MM.1S (cell line): Measurements from ENCODE around the gene SYNDIG1.

Experiments
- DNase-seq: peaks from one replicate; pipeline ENCODE4 v3.0.0-alpha.2; 2015
- H2AFZ ChIP-seq: fragments of 300-600 bp; sonication (generic); 2 replicates; pipeline ENCODE4 v1.6.0; 2016; ENCODE audit warnings: antibody characterized with exemption, low read length
- H3F3A ChIP-seq: fragments of 300-600 bp; sonication (generic); 2 replicates; pipeline ENCODE4 v1.6.1; 2016; ENCODE audit warnings: mild to moderate bottlenecking, antibody characterized with exemption, low read length, moderate library complexity, mixed read lengths; ENCODE audit not compliant: insufficient read depth
- H3K27ac ChIP-seq: fragments of 300-600 bp; sonication (generic); 2 replicates; pipeline ENCODE4 v1.5.1; 2016; ENCODE audit warnings: mild to moderate bottlenecking, low read length
- H3K27me3 ChIP-seq: fragments of 300-600 bp; sonication (generic); replicated peaks from 2 replicates; pipeline ENCODE4 v1.6.0; 2016; ENCODE audit warnings: low read length; ENCODE audit not compliant: insufficient read depth
- H3K36me3 ChIP-seq: fragments of 300-600 bp; sonication (generic); replicated peaks from 2 replicates; pipeline ENCODE4 v1.6.1; 2016; ENCODE audit warnings: mild to moderate bottlenecking, low read length, mixed read lengths; ENCODE audit not compliant: insufficient read depth
- H3K4me1 ChIP-seq: fragments of 300-600 bp; sonication (generic); 2 replicates; pipeline ENCODE4 v1.6.1; 2016; ENCODE audit warnings: low read length, mixed read lengths
- H3K4me2 ChIP-seq: fragments of 300-600 bp; sonication (generic); 2 replicates; pipeline ENCODE4 v1.6.0; 2016; ENCODE audit warnings: low read depth, low read length
- H3K4me3 ChIP-seq: fragments of 300-600 bp; sonication (generic); 2 replicates; pipeline ENCODE4 v1.5.1; 2016; ENCODE audit warnings: low read length, mixed read lengths
- H3K79me2 ChIP-seq: fragments of 300-600 bp; sonication (generic); 2 replicates; pipeline ENCODE4 v1.6.1; 2016; ENCODE audit warnings: mixed run types, low read length, mixed read lengths
- H3K9ac ChIP-seq: fragments of 300-600 bp; sonication (generic); 2 replicates; pipeline ENCODE4 v1.6.1; 2016; ENCODE audit warnings: low read length, mixed read lengths
- H3K9me2 ChIP-seq: fragments of 300-600 bp; sonication (generic); replicated peaks from 2 replicates; pipeline ENCODE4 v1.6.1; 2016; ENCODE audit warnings: mild to moderate bottlenecking, low read length, mixed read lengths; ENCODE audit not compliant: insufficient read depth
- H3K9me3 ChIP-seq: fragments of 300-600 bp; sonication (generic); replicated peaks from 2 replicates; pipeline ENCODE4 v1.6.1; 2016; ENCODE audit warnings: mild to moderate bottlenecking, low read length, mixed read lengths; ENCODE audit not compliant: insufficient read depth
- H4K20me1 ChIP-seq: fragments of 300-600 bp; sonication (generic); 2 replicates; pipeline ENCODE4 v1.6.1; 2016; ENCODE audit warnings: mild to moderate bottlenecking, low read length, moderate library complexity, mixed read lengths; ENCODE audit not compliant: insufficient read depth
- CTCF ChIP-seq: fragments of 300-600 bp; sonication (generic); IDR thresholded peaks from 2 replicates; pipeline ENCODE4 v1.5.1; 2016; ENCODE audit warnings: antibody characterized with exemption, low read length, mixed read lengths
- EZH2 ChIP-seq: fragments of 300-600 bp; sonication (generic); optimal IDR thresholded peaks from 2 replicates; pipeline ENCODE3; 2017; ENCODE audit warnings: low read depth, mild to moderate bottlenecking, antibody characterized with exemption, low read length, mixed read lengths
- EZH2phosphoT487 ChIP-seq: fragments of 300-600 bp; sonication (generic); IDR thresholded peaks from 2 replicates; pipeline ENCODE4 v1.6.1; 2018; ENCODE audit warnings: antibody characterized with exemption, low read length

SYNDIG1 gene

GRCh38 chr20:24701027-24701426 is 231.6 kb downstream of the SYNDIG1 start:
- Histone ChIP-seq H3K9me3 (no peaks in the 10 kb centered on the region), H3F3A (no peaks in the 10 kb centered on the region), H3K27ac (no peak overlapping the region), H3K4me2 (no peak overlapping the region), H2AFZ (no peak overlapping the region), H3K27me3 (no peaks in the 10 kb centered on the region), H4K20me1 (no peaks in the 10 kb centered on the region), H3K4me1 (no peaks in the 10 kb centered on the region), H3K9ac (no peak overlapping the region), H3K9me2 (no peaks in the 10 kb centered on the region), H3K79me2 (no peaks in the 10 kb centered on the region), H3K4me3 (no peak overlapping the region), H3K36me3 (no peaks in the 10 kb centered on the region)
- no peak for DNase-seq
- TF ChIP-seq EZH2phosphoT487, result no peak
- no peak for TF ChIP-seq EZH2
- no peak for TF ChIP-seq CTCF

GRCh38 chr20:24701668-24702067 is 232.2 kb downstream of the SYNDIG1 start:
- Histone ChIP-seq H3K4me2 (no peak overlapping the region), H3K4me1 (no peaks in the 10 kb centered on the region), H3K79me2 (no peaks in the 10 kb centered on the region), H3K4me3 (no peak overlapping the region), H3F3A (no peaks in the 10 kb centered on the region), H2AFZ (no peak overlapping the region), H3K9me3 (no peaks in the 10 kb centered on the region), H3K9me2 (no peaks in the 10 kb centered on the region), H4K20me1 (no peaks in the 10 kb centered on the region), H3K36me3 (no peaks in the 10 kb centered on the region), H3K27me3 (no peaks in the 10 kb centered on the region), H3K27ac (no peak overlapping the region), H3K9ac (no peak overlapping the region)
- TF ChIP-seq EZH2phosphoT487 (no peak), EZH2 (no peak), CTCF (no peak)
- no peak for DNase-seq

- DNase-seq, result no peak
- Histone ChIP-seq H3K9ac (no peak overlapping the region), H3K9me3 (no peaks in the 10 kb centered on the region), H3K27me3 (no peaks in the 10 kb centered on the region), H3K79me2 (no peaks in the 10 kb centered on the region), H3F3A (no peaks in the 10 kb centered on the region), H4K20me1 (no peaks in the 10 kb centered on the region), H2AFZ (no peak overlapping the region), H3K27ac (no peak overlapping the region), H3K4me1 (no peaks in the 10 kb centered on the region), H3K9me2 (no peaks in the 10 kb centered on the region), H3K4me3 (no peak overlapping the region), H3K4me2 (no peak overlapping the region), H3K36me3 (no peaks in the 10 kb centered on the region)
- TF ChIP-seq CTCF (no peak), EZH2 (no peak), EZH2phosphoT487 (no peak)
Measured at GRCh38 chr20:24702501-24703283, 233.3 kb downstream of the SYNDIG1 start.
